ENCODE results near the gene PSD.
A peak's percentile ranks its signal among the peaks of the same experiment; 100 is the strongest.

Gene PSD

DNA sequence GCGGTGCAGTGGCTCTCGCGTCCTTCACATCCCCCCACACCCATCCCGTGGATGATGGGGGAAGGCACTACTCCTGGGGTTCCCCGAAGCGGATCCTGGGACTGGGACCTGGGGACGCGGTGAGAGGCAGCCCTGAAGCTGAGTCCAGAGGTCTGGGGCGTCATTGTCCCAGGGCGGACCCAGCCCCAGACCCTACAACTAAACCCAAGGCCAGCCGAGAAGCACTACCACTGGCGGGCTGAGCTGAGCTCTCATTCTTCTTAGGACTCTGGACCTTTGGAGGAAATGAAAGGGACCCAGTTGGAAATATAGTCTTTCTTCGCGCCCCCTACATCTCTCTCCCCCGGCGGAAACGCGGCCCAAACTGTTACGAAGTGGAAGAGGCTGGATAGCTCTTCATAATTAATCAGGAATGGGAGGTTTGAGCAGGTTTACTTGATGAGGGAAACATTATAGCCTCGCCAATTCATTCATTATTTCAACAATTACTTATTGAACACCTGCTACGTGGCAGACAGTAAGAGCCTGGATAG is 1.7 kb upstream of the PSD start:
- no peak for DNase-seq (ENCODE audit: low read depth)

DNA sequence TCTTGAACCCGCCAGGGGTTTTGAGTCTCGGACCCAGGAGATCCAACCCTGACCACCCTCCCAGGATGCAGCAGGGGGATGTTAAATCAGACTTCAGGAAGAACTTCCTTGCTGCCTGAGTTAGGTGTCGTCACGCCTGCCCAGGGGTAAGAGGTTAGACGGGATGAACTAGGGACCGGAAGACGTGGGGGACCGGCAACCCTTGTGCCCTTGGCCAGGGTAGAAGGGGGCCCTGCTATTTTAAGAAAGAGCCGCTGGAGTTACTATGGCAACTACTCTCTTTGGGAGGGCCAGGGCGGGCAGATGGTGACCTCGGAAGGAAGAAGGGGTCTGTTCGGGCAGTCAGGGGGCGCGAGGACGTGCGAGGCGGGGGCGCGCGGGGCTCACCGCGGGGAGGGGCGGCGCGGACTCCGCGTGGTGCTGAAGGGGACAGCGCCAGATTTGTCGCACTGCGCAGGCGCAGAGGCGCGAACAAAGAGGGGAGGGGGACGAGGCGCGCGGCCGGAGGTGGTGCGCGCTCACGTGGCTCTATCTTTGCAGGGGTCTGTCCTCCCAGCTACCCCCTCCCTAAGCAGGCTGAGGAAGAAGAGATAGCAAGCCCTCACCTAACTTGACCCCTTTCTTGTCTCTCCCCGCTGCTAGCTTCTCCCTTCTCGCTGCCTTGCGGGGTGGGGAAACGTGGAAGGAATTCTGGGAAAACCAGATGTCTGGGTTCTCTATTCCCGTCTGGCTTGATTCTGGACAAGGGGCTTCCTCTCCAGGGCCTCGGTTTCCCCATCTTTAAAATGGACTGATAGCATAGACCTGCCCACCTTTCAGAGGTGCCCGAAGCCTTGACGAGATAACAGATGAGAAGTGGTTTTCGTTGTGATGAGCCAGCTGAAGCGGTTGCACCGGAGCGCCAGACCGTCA is 940 bp upstream of the PSD start:
- DNase-seq (ENCODE audit: low read depth): peak; percentile 67

GRCh38 chr10:102416695-102417094 is 1.9 kb downstream of the PSD start:
- DNase-seq (ENCODE audit: low read depth): no peak

DNA sequence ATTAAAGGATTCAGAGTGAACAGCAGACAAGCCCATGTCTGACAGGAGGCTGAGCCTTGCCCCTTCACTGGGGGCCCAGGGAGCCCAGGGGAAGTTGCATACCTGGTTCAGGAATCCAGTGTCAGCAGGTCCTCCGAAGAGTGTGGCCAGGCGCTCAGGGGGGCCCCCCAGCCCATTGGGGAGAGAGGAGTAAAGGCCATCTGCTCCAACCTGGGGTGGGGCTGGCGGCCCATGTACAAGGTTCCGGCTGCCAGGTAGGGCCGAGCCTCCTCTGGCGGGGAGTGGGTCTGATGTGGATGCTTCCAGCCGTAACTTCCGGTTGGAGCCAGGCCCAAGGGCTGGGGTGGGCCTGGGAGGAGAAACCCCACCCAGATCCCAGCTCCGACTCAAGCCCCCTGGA is 2.3 kb downstream of the PSD start:
- no peak for DNase-seq (ENCODE audit: low read depth)

- no peak for DNase-seq (ENCODE audit: low read depth)
Observed at GRCh38 chr10:102414749-102415148, 3.8 kb downstream of the PSD start.

GRCh38 chr10:102413806-102414561 is 4.6 kb downstream of the PSD start:
- no peak for DNase-seq (ENCODE audit: low read depth)

DNA sequence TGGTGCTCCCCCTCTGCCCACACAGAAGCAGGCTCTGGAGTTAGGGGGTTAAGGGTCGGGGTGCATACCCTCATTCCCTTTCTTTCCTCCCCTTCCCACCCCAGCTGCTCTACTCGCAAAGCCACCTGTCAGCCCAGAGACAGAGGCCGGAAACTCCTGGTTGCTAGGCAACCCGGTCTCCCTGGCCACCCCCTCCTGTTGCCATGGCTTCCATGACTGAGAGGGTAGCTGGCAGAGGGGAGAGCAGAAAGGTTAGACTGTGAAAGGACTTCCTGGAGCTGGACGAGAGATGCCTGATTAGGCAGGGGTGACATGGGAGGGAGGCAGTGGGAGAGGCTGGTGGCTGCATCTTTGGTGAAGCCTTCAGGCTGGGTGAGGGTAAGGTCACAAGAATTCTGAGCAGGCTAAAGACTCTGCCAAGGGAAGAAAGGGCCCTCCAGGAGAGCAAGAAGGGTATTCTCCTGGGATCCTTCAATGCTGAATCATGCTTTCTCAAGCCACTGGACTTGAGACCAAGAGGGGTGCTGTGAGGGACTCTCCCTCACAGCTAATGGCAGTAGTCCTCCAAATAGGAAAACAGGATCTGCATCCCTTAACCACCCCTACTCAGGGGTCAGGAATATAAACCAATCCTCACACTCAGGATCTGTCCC is 5.4 kb downstream of the PSD start:
- DNase-seq (ENCODE audit: low read depth): no peak

DNA sequence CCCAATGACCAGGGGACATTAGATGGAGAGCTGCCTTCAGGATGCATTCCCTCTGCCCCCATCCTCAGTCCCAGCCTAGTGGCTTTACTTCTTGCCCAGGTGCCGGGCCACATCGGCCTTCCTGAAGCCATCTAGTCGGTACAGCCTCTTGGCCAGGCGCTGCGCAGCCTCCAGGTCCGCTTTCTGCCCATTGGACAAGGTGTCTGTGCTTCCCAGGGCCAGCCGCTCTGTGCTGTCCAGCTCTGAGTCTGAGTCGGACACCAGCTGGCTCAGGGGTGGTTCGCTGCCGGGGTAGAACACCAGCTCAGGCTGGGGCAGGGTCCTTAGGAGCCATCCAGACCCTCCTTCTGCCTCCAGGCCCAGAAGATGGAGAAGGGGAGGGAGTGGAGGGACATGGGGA is 6.3 kb downstream of the PSD start:
- DNase-seq (ENCODE audit: low read depth): no peak

DNA sequence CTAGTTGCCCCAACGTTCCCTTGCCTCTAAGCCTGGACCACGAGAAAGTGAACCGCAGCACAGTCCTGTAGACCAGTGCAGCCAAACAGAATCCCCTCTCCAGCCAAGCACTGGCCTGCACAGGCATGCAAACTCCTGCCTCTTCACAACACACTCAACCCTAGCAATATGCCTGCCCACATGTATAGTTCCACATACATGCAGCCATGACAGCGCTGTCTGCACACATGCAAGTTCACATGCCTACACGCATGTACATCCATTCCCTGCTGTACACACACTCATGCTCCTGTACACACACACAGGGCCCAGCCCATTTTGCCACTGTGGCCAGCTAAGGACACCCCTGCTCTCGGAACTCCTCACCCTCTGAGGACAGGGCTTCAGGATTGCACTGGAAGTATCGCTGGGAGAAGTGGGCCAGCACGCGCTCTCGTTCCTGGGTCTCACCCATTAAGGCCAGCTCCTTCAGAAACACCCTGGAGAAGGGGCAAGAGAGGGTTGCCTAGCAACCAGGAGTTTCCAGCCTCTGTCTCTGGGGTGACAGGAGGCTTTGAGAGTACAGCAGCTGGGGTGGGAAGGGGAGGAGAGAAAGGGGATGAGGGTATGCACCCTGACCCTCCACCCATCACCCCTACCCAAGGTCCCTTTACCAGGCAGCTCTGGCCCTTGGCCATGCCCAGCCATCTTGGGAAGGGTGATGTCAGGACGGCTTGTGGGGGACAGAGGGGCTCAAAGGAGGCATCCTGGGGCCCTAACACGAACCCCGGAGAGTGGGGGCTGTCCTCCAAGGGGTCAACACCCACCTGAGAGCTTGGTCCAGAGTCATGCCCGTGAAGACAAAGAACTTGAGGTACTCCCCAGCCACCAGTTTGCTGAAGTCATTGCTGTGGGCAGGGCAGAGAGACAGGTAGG is 7.0 kb downstream of the PSD start:
- DNase-seq (ENCODE audit: low read depth): no peak

DNA sequence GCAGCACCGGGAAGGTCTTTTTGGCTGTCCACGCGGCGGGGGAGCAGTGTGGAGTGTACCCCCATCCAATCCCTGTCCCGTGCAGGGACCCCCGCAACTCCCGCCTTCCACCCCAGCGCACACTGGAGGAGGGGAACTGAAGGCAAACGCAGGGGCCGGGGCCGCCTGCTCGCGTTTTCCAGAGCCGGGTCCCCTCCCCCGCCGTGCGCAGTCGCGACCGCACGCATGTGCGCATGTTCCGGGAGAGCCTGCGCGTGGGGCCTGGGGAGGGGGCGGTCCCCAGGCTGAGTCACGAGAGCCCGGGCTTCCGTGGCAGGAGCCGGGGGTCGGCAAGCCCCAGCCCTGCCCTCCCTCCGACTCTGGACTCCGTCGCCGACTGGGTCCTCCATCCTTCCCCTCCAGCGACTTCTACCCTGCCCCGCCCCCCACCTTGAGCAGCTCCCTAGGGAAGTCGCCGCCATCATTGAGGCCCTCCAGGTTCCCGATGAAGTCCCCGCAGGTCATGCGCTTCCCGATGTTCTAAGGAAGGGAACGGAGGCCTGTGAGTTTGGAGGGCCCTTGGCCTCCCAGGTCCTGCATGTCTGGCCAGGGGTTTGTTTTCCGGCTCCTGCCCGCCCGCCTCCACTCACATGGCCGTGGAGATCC is 8.0 kb downstream of the PSD start:
- peak; percentile 67 for DNase-seq (ENCODE audit: low read depth)

GRCh38 chr10:102409604-102410428 is 8.8 kb downstream of the PSD start:
- no peak for DNase-seq (ENCODE audit: low read depth)

- DNase-seq (ENCODE audit: low read depth): peak; percentile 78
Observed at GRCh38 chr10:102408728-102409603, 9.6 kb downstream of the PSD start.

- DNase-seq (ENCODE audit: low read depth): no peak
Observed at GRCh38 chr10:102408131-102408727, 10.4 kb downstream of the PSD start.

- no peak for DNase-seq (ENCODE audit: low read depth)
Observed at GRCh38 chr10:102407425-102408130, 11.0 kb downstream of the PSD start.

- DNase-seq (ENCODE audit: low read depth): no peak
Observed at GRCh38 chr10:102406815-102407214, 11.8 kb downstream of the PSD start.

DNA sequence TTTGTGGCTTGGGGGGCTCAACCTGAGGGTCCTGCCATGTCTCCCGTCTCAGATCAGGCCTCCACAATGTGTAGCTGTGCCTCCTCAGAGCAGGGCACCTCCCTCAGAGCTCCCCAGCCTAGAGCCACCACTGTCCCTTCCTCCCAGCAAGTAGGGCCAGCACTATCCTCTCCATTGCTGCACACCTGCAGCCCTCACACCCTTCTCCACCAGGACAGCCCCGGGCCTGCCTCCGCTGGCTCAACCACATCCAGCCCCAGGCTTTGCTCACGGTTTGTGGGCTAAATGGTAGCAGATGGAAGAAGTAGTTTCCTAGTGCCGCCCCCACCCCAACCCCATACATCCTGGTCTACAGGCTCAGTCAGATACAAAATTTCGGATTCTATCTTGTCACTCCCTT is 13.0 kb downstream of the PSD start:
- DNase-seq (ENCODE audit: low read depth): no peak

- no peak for DNase-seq (ENCODE audit: low read depth)
Observed at GRCh38 chr10:102405108-102405571, 13.4 kb downstream of the PSD start.

Data from activated T-cell treated with anti-CD3 and anti-CD28 coated beads for 48 hours (primary cell).